ENCODE data around the gene LRRC8D.

The LRRC8D gene

DNA sequence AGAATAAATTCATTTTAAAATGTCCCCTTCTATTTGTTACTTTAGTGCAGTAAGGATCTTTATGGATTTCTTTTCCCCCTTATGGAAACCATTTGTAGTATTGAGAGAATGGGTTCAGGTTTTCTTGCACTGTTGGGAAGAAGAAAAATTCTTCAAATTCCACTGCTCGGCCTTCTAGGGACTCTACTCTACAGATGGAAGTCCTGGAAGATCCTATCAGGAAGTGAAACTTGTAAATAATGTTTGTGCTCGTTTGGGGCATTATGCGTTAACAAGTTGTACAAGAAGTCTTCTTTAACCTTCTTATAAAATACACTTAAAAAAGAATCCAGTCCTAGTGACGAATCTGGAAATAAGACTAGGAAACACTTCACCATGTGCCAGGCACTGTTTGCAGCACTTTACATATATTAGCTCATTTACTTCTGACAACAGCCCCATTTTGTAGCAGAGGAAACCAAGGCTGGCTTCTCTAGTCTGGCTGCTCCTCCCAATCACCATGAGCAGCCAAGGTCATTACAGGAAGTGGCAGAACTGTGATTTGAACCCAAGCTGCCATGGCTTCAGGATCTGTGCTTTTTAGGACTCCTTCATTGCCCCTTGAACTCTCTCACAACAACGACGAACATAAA, 11.8 kb downstream of the LRRC8D start:
- Mint-ChIP-seq H3K4me1 (ENCODE audit: low read depth in 2 of 2) (peaks cover 2 to 3% of the 10 kb centered on the region in 2 donors), H3K36me3 (ENCODE audit: insufficient read depth) (no peaks in the 10 kb centered on the region), H3K9me3 (no peaks in the 10 kb centered on the region), H3K4me3 (no peak overlapping the region), H3K27ac (no peak overlapping the region), H3K27me3 (no peaks in the 10 kb centered on the region)
- DNase-seq (no peak), ATAC-seq (replicated peaks) (no peak)

DNA sequence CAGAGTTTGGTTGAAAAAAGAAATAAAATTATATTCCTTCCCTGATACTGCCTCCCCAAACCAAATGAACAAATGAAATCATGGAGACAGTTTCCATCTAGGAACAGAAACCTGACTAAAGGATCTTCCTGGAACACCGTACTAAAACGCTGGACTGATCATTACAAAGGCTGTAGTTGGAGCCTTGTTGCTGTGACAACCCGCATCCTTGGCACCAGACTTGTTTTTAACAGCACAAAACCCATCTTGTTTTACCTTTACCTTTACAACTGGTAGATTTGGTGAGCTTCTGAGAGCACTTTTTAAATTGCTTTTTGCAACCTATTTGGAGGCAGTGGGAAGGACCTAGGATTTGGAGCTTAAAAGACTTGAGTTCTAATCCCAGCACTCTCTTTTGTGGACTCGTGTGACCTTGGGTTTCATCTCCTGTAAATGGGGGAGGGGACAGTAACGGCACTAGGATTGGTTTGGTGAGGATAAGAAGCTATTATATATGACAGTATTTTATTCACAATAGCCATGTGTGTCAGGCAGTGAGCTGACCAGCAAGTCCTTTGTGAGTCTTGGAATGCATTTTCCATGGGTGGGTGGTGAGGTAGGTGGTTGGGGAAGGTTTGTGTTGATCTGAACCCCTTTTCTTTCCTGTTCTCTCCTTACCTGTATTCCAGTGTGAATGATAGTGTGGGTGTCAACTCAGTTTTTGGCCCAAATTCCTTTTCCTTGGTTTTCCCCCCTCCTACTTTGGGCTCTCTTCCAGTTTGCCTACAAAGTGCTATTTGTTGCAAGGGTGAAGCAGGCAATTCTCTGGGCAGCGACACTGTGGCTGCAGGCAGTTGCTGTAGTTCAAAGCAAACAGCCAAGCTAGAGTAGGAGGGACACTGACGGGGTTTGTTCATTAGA, 12.6 kb downstream of the LRRC8D start:
- DNase-seq (no peak), ATAC-seq (replicated peaks) (no peak)
- Mint-ChIP-seq H3K9me3 (no peaks in the 10 kb centered on the region), H3K27ac (peak overlapping the region in 1 of 2 donors; percentile 4), H3K4me3 (no peak overlapping the region), H3K4me1 (ENCODE audit: low read depth in 2 of 2) (peaks cover 2 to 3% of the 10 kb centered on the region in 2 donors), H3K27me3 (no peaks in the 10 kb centered on the region), H3K36me3 (ENCODE audit: insufficient read depth) (no peaks in the 10 kb centered on the region)

DNA sequence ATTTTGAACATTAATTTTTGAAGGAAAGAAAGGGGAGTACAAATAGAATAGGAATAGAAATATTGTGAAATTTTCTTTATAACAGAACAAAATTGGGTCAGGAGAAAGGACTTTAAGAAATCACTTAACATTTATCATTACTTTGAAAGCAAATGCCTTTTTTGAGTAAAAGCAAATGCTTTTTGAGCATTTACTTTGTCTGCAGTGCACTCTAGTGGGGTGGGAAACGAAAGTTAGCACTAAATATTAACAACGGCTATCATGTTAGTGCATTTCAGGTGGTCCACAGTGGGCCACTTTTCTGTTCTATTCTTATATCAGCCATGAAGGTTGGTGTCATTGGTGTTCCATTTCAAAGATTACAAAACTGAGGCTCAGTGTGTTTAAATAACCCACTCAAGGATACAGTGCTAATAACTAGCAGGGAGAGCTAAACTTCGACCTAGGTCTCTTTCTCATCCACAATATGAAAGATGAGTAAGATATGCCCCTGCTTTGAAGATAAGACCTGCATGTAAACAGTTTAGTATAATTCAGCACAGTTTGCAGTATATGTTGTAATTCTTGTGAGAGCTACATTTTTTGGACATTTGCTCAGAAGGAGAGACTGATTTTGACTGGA, 13.4 kb downstream of the LRRC8D start:
- Mint-ChIP-seq H3K36me3 (ENCODE audit: insufficient read depth) (no peaks in the 10 kb centered on the region), H3K9me3 (no peaks in the 10 kb centered on the region), H3K4me3 (no peak overlapping the region), H3K4me1 (ENCODE audit: low read depth in 2 of 2) (peaks cover 2 to 3% of the 10 kb centered on the region in 2 donors), H3K27me3 (no peaks in the 10 kb centered on the region), H3K27ac (peak overlapping the region in 1 of 2 donors; percentile 4)
- no peak for ATAC-seq (replicated peaks)
- no peak for DNase-seq

DNA sequence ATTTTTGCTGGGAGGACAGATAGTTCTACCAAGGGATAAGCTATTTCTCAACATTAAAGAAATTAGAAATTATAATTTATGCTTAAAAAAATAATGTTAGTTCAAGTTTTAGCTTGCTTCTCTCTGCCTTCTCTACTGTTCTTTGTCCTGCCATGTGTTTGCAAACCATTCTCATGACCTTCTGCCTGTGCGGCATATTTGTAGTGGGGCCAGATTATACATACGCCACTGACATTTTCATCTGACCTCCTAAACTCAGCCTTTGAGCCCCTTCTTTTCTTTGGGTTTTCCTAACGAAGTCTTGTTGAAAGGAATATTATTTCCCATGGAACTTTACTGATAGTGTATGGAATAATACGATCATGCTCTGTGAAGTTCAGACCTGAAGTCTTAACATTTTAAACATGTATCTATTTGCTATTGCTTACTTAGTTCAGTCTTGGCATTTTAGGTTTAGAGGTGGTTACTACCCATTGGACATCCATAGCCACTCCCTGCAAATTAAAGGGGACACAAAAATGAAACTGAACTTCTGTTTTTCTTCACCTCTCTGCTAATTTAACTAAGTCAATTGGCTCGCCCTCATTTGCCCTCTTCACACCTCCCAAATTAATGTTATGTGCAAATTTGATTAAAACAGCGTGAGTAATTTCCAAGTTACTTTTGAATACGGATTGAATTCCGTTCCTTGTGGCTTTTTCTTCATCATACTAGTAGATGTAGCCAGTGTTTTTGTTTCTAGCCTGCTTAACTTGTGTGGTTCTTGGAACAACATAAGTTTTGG, 15.6 kb downstream of the LRRC8D start:
- ATAC-seq (replicated peaks) (no peak), DNase-seq (no peak)
- Mint-ChIP-seq H3K36me3 (ENCODE audit: insufficient read depth) (no peaks in the 10 kb centered on the region), H3K4me3 (no peak overlapping the region), H3K4me1 (ENCODE audit: low read depth in 2 of 2) (peaks cover 2 to 3% of the 10 kb centered on the region in 2 donors), H3K9me3 (no peaks in the 10 kb centered on the region), H3K27ac (no peak overlapping the region), H3K27me3 (no peaks in the 10 kb centered on the region)

DNA sequence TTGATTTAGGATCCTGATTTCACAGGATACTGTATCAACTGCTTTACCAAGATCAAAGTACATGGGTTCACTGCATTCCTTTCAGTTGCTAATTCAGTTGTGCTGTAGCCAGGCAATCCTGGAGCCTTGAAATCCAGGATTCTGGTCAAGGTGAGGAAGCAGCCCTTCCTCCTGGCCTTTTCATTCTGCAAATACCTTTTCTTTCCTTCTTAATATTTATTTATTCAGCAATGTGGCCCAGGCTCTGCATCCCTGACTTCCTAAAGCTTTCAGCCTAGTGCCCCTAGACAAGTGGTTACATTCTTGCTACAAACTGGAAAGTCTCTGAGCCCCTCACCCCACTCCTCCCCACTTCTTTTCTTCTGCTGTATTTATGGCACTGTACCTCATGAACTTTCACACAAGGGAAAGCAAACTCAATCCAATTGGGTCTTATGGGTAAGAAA, 16.2 kb downstream of the LRRC8D start:
- Mint-ChIP-seq H3K4me1 (ENCODE audit: low read depth in 2 of 2) (peaks cover 2 to 3% of the 10 kb centered on the region in 2 donors), H3K9me3 (no peaks in the 10 kb centered on the region), H3K27me3 (no peaks in the 10 kb centered on the region), H3K36me3 (ENCODE audit: insufficient read depth) (no peaks in the 10 kb centered on the region), H3K27ac (no peak overlapping the region), H3K4me3 (no peak overlapping the region)
- DNase-seq (no peak), ATAC-seq (replicated peaks) (no peak)

DNA sequence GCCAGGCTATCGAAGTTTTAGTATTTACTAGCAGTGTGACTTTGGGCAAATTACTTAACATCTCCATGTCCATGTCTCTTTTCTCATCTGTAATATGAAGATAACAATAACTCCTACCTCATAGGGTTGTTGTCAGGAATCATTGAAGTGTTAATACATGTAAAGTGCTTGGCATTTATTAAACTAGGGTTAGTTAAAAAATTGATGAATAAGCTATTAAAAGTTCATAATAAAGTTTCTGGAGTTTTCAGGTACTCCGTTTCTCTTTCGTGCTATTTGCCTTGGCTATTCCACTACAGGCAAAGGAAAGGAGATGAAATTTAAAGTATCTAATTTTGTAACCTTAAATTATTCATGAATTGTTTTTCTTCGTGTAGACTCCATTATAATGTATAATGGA, 16.7 kb downstream of the LRRC8D start:
- Mint-ChIP-seq H3K27me3 (no peaks in the 10 kb centered on the region), H3K36me3 (ENCODE audit: insufficient read depth) (no peaks in the 10 kb centered on the region), H3K4me3 (no peak overlapping the region), H3K4me1 (ENCODE audit: low read depth in 2 of 2) (peaks cover 3 to 4% of the 10 kb centered on the region in 2 donors), H3K27ac (no peak overlapping the region), H3K9me3 (no peaks in the 10 kb centered on the region)
- DNase-seq (no peak), ATAC-seq (replicated peaks) (no peak)

DNA sequence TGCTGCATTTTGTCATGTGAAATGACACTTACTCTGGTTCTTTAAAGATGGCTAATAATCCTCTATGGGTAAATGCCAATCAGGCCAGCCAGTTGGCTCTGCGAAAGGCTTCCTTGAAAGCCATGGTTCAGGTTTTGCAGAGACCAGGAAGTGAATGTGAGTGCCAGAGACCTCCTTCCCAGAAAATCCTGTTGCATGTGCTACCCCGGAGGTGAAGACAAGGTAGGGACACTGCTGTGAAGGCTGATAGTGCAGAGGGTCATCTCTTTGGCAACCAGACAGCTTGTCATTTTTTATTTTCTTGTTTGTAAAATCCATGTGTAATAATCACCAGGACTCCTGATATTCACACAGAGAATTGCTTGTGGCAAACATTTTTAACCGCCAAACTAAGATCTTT, 18.7 kb downstream of the LRRC8D start:
- Mint-ChIP-seq H3K4me1 (ENCODE audit: low read depth in 2 of 2) (peaks cover 12 to 14% of the 10 kb centered on the region in 2 donors), H3K9me3 (no peaks in the 10 kb centered on the region), H3K27me3 (no peaks in the 10 kb centered on the region), H3K27ac (no peak overlapping the region), H3K4me3 (no peak overlapping the region), H3K36me3 (ENCODE audit: insufficient read depth) (no peaks in the 10 kb centered on the region)
- DNase-seq, result no peak
- no peak for ATAC-seq (replicated peaks)

DNA sequence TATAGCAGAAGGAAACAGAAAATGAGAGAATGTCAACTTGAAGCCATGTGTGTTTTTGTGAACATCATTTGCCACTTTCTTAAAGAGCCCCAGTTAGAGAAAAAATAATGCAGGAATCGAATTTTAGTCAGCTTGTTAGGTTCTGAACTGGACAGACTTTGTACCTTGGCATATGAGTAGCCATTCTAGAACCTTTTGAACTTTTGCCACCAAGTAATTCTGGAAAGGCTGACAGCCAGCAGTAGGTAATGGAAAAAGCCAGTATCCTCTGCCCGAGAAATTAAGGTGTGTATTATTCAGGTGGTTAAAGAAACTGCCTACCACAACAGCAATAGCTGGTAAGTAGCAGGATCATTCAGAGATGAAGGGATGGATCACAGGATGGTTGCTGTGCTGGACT, 20.7 kb downstream of the LRRC8D start:
- DNase-seq (no peak), ATAC-seq (replicated peaks) (no peak)
- Mint-ChIP-seq H3K4me3 (no peak overlapping the region), H3K4me1 (ENCODE audit: low read depth in 2 of 2) (peaks cover 23 to 29% of the 10 kb centered on the region in 2 donors), H3K9me3 (no peaks in the 10 kb centered on the region), H3K27ac (no peak overlapping the region), H3K36me3 (ENCODE audit: insufficient read depth) (peaks cover 2% of the 10 kb centered on the region), H3K27me3 (no peaks in the 10 kb centered on the region)

DNA sequence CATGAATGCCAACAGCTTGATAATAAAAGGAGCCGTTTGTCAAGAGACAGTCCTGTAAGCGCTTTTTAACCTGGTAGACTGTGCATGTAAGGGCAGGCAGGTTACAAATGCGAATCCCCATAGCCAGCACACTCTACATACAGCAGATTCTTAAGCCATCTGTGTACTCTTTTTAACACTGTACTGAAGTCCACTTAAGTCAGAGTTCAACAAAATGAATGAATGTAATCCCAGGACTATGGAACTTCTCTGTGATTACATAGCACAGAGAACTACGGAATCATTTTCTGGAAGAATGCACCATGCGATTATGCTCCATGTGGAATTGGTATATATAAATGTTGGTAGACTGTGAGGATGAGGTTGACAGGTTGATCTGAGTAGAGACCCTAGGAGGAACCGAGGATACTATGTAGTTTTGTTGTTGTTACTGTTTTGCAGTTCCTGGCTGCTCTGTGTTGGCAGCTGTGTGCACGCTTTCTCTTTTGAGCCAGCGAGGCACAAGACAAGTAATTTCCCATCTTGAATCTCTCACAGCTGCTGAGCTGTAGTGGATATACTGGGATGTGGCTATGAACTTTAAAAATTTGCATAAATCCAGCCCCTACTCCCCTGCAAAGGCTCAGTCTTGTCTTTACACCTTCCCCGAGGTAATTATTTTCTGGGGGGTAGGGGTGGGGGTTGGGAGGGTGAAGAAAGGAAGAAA, 21.9 kb downstream of the LRRC8D start:
- ATAC-seq (replicated peaks), result peak; percentile 41
- Mint-ChIP-seq H3K4me3 (peak overlapping the region; percentile 94 to 97), H3K4me1 (ENCODE audit: low read depth in 2 of 2) (peaks cover 26 to 35% of the 10 kb centered on the region in 2 donors), H3K36me3 (ENCODE audit: insufficient read depth) (peaks cover 2% of the 10 kb centered on the region), H3K27me3 (no peaks in the 10 kb centered on the region), H3K9me3 (no peaks in the 10 kb centered on the region), H3K27ac (peak overlapping the region; percentile 91 to 94)
- DNase-seq, result peak in 1 of 3 experiments; percentile 7

DNA sequence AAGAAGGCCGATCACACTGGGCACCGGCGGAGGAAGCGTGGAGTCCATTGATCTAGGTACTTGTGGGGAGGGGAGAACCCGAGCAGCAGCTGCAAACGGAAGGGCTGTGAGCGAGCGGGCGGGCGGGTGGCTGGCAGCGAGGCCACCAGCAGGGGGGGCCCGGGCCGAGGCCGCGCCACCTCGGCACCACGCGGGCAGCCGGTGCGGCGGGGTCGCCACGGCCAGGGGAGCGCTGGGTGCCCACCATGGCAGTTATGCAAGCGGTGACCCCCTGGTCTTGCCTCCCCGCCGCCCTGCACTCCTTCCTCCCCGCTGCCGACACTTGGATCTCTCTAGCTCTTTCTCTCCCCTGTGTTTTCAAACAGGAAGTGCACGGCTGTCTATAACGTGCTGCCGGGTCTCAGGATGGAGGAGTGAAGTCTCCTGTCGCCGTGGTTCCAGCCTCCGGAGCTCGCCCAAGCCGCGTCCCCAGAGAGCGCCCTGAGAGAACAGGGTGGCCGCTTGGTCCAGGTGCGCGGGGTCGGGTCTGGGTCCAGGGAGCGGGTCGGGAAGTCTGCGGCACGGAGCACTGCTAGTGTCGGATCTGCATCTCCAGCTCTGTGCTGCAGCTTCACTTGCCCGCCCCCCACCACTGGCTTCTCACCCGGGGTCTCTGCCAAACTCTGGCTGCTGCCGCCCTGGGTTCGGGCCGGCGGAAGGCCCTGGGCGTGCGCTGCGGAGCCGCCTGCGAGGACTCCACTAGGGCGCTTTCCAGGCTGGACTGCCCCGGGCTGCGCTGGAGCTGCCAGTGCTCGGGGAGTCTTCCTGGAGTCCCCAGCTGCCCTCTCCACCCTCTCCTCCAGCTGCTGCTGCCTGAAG, 22.7 kb downstream of the LRRC8D start:
- Mint-ChIP-seq H3K4me1 (ENCODE audit: low read depth in 2 of 2) (peaks cover 26 to 35% of the 10 kb centered on the region in 2 donors), H3K36me3 (ENCODE audit: insufficient read depth) (peaks cover 2% of the 10 kb centered on the region), H3K9me3 (no peaks in the 10 kb centered on the region), H3K27me3 (no peaks in the 10 kb centered on the region), H3K27ac (peak overlapping the region; percentile 91 to 94), H3K4me3 (peak overlapping the region; percentile 94 to 97)
- ATAC-seq (replicated peaks) (peak; percentile 91), DNase-seq (peak; percentile 56 to 64 (median 63))

DNA sequence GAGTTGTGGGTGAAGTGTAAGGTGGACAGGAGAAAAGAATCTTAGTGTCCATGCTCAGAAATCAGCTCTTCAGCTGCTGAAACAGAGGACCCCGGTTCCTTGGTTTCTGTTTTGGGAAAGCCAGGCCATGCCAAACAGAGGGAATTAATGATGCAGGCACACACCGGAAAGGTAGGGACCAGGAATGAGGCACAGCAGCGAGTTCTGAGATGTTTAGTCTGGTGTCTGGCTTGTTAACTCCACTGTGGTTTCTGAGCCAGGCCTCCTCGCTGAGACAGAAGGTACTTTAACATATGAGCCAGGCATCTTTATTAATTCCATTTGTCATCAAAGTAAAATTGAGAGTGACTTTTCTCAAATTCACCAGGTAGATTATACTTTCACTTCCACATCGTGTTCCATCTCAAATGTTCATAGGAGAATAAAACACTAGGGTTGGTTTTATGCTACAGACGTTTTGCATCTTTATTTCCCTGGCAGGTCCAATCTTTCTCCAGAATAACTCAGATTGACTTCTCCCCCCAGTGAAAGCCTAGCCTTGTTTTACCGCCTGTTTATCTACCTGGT, 23.5 kb downstream of the LRRC8D start:
- Mint-ChIP-seq H3K9me3 (no peaks in the 10 kb centered on the region), H3K4me1 (ENCODE audit: low read depth in 2 of 2) (peaks cover 26 to 35% of the 10 kb centered on the region in 2 donors), H3K4me3 (peak overlapping the region; percentile 94 to 97), H3K27ac (peak overlapping the region; percentile 91 to 94), H3K36me3 (ENCODE audit: insufficient read depth) (peaks cover 2% of the 10 kb centered on the region), H3K27me3 (no peaks in the 10 kb centered on the region)
- peak in 1 of 3 experiments; percentile 2 for DNase-seq
- no peak for ATAC-seq (replicated peaks)

DNA sequence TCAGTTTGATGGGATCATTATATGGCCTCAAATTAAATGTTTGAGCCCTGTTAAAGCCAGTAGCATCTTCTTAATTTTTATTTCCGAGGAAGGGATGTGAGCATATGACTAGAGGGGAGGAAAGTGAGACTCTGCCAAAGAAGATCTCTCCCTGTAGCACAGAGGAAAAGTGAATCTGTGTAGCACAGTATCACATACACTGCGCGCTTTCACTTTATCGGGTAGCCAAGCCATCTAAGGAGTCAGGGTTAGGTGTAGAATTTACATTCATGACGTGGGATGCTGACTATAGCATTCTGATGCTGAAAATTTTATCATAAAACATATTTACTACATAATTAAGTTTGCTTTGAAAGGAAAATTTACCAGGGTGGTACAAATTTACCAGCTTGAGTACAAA, 24.0 kb downstream of the LRRC8D start:
- Mint-ChIP-seq H3K4me3 (peak overlapping the region; percentile 94 to 97), H3K27ac (peak overlapping the region; percentile 91 to 94), H3K36me3 (ENCODE audit: insufficient read depth) (peaks cover 2% of the 10 kb centered on the region), H3K27me3 (no peaks in the 10 kb centered on the region), H3K9me3 (no peaks in the 10 kb centered on the region), H3K4me1 (ENCODE audit: low read depth in 2 of 2) (peaks cover 26 to 40% of the 10 kb centered on the region in 2 donors)
- DNase-seq, result no peak
- no peak for ATAC-seq (replicated peaks)

Data from effector memory CD8-positive, alpha-beta T cell (primary cell).